GM19351 (cell line): ENCODE data around the gene DST.

ENCODE experiments used
- ATAC-seq: cut with Tn5 transposase; IDR thresholded peaks from one replicate; pipeline ENCODE4 v1.9.1; 2021; ENCODE audit warnings: mild to moderate bottlenecking, moderate library complexity; ENCODE audit not compliant: unreplicated experiment

The DST gene

GRCh38 chr6:56540232-56541029 lies 102.3 kb downstream of the DST start:
- no peak for ATAC-seq

- no peak for ATAC-seq
Measured at GRCh38 chr6:56539527-56540105, 103.1 kb downstream of the DST start.

GRCh38 chr6:56538851-56539250 lies 103.8 kb downstream of the DST start:
- ATAC-seq = no peak

- no peak for ATAC-seq
Measured at GRCh38 chr6:56537223-56537770, 105.4 kb downstream of the DST start.

GRCh38 chr6:56536536-56536935 lies 106.2 kb downstream of the DST start:
- no peak for ATAC-seq

- ATAC-seq = no peak
Measured at GRCh38 chr6:56535626-56536025, 107.1 kb downstream of the DST start.

GRCh38 chr6:56534680-56535419 lies 107.8 kb downstream of the DST start:
- no peak for ATAC-seq

GRCh38 chr6:56532766-56533551 lies 109.7 kb downstream of the DST start:
- no peak for ATAC-seq

- no peak for ATAC-seq
Measured at GRCh38 chr6:56531839-56532595, 110.7 kb downstream of the DST start.

- no peak for ATAC-seq
Measured at GRCh38 chr6:56529594-56530191, 113.0 kb downstream of the DST start.

GRCh38 chr6:56528412-56528841 lies 114.3 kb downstream of the DST start:
- no peak for ATAC-seq

GRCh38 chr6:56527934-56528333 lies 114.8 kb downstream of the DST start:
- no peak for ATAC-seq

GRCh38 chr6:56526860-56527544 lies 115.7 kb downstream of the DST start:
- no peak for ATAC-seq

GRCh38 chr6:56525974-56526789 lies 116.5 kb downstream of the DST start:
- ATAC-seq = no peak

GRCh38 chr6:56524891-56525703 lies 117.6 kb downstream of the DST start:
- no peak for ATAC-seq

- no peak for ATAC-seq
Measured at GRCh38 chr6:56522495-56523270, 120.0 kb downstream of the DST start.

- no peak for ATAC-seq
Measured at GRCh38 chr6:56521976-56522375, 120.7 kb downstream of the DST start.
